GM18507 (cell line): ENCODE data around the gene ZNF410.
"Not testable (repeated sequence)": the region's sequence is repeated elsewhere in the genome, so short reads cannot be mapped to it uniquely, and the experiment has no call there.

Experiments
- DNase-seq: peaks from one replicate; pipeline ENCODE4 v3.0.0; 2011; ENCODE audit warnings: low read depth; ENCODE audit not compliant: insufficient read length; ENCODE audit errors: extremely low spot score
- FAIRE-seq: peaks from 2 replicates; lab custom pipeline; 2011; peaks lifted over from hg19 to GRCh38; lab: Jason Lieb, UNC

The ZNF410 gene

GRCh38 chr14:73879027-73879426, 7.6 kb upstream of the ZNF410 start:
- DNase-seq (no peak), FAIRE-seq (no peak)

- peak; percentile 12 for FAIRE-seq
- DNase-seq: no peak
These were observed 2.0 kb upstream of the ZNF410 start for GRCh38 chr14:73884438-73885190.

GRCh38 chr14:73887318-73887616, 608 bp downstream of the ZNF410 start:
- no peak for FAIRE-seq
- DNase-seq: no peak

- DNase-seq (no peak), FAIRE-seq (no peak)
These were observed 1.2 kb downstream of the ZNF410 start for GRCh38 chr14:73887694-73888459.

GRCh38 chr14:73888460-73888725, 1.7 kb downstream of the ZNF410 start:
- DNase-seq: no peak
- no peak for FAIRE-seq

GRCh38 chr14:73888971-73889370, 2.3 kb downstream of the ZNF410 start:
- DNase-seq: no peak
- no peak for FAIRE-seq

- FAIRE-seq (no peak), DNase-seq (no peak)
These were observed 2.7 kb downstream of the ZNF410 start for GRCh38 chr14:73889376-73889775.

- not testable (repeated sequence) for DNase-seq, FAIRE-seq
These were observed 7.6 kb downstream of the ZNF410 start for GRCh38 chr14:73894180-73894687.

GRCh38 chr14:73895939-73896338, 9.3 kb downstream of the ZNF410 start:
- no peak for DNase-seq
- FAIRE-seq: no peak

GRCh38 chr14:73896521-73896920, 9.9 kb downstream of the ZNF410 start:
- DNase-seq: no peak
- FAIRE-seq: no peak

GRCh38 chr14:73903028-73903427, 16.4 kb downstream of the ZNF410 start:
- DNase-seq: no peak
- no peak for FAIRE-seq

GRCh38 chr14:73909681-73910080, 23.0 kb downstream of the ZNF410 start:
- no peak for DNase-seq
- FAIRE-seq: no peak

- FAIRE-seq: no peak
- DNase-seq: no peak
These were observed 26.6 kb downstream of the ZNF410 start for GRCh38 chr14:73913256-73913655.

- DNase-seq (no peak), FAIRE-seq (no peak)
These were observed 29.7 kb downstream of the ZNF410 start for GRCh38 chr14:73916324-73916723.

- DNase-seq, FAIRE-seq: not testable (repeated sequence)
These were observed 32.8 kb downstream of the ZNF410 start for GRCh38 chr14:73919457-73919856.

- FAIRE-seq (no peak), DNase-seq (no peak)
These were observed 37.7 kb downstream of the ZNF410 start for GRCh38 chr14:73924337-73924736.

GRCh38 chr14:73935666-73936065, 49.0 kb downstream of the ZNF410 start:
- FAIRE-seq (no peak), DNase-seq (no peak)

GRCh38 chr14:73936548-73936947, 49.9 kb downstream of the ZNF410 start:
- DNase-seq: no peak
- no peak for FAIRE-seq

- FAIRE-seq (no peak), DNase-seq (no peak)
These were observed 50.4 kb downstream of the ZNF410 start for GRCh38 chr14:73937012-73937411.

GRCh38 chr14:73942180-73942579, 55.5 kb downstream of the ZNF410 start:
- FAIRE-seq: no peak
- no peak for DNase-seq

- DNase-seq (no peak), FAIRE-seq (no peak)
These were observed 56.4 kb downstream of the ZNF410 start for GRCh38 chr14:73943083-73943482.
